ENCODE results near the gene EPHB2.

The EPHB2 gene

GRCh38 chr1:22892789-22893188, 182.2 kb downstream of the EPHB2 start:
- no peak for DNase-seq

GRCh38 chr1:22893292-22893691, 182.7 kb downstream of the EPHB2 start:
- DNase-seq, result no peak

- no peak for DNase-seq
These were observed 184.7 kb downstream of the EPHB2 start for GRCh38 chr1:22895357-22895756.

- DNase-seq, result no peak
These were observed 185.5 kb downstream of the EPHB2 start for GRCh38 chr1:22896184-22896583.

GRCh38 chr1:22900451-22900850, 189.8 kb downstream of the EPHB2 start:
- DNase-seq, result no peak

GRCh38 chr1:22903113-22903512, 192.5 kb downstream of the EPHB2 start:
- DNase-seq, result no peak

GRCh38 chr1:22906968-22907367, 196.3 kb downstream of the EPHB2 start:
- no peak for DNase-seq

- DNase-seq, result no peak
These were observed 196.9 kb downstream of the EPHB2 start for GRCh38 chr1:22907528-22907927.

- DNase-seq, result no peak
These were observed 198.3 kb downstream of the EPHB2 start for GRCh38 chr1:22908880-22909426.

GRCh38 chr1:22910286-22910685, 199.6 kb downstream of the EPHB2 start:
- no peak for DNase-seq

GRCh38 chr1:22910986-22911651, 200.5 kb downstream of the EPHB2 start:
- DNase-seq, result no peak

- DNase-seq, result no peak
These were observed 201.7 kb downstream of the EPHB2 start for GRCh38 chr1:22912311-22912710.

GRCh38 chr1:22913421-22914141, 202.9 kb downstream of the EPHB2 start:
- DNase-seq, result no peak

- DNase-seq, result no peak
These were observed 203.5 kb downstream of the EPHB2 start for GRCh38 chr1:22914156-22914555.

- no peak for DNase-seq
These were observed 204.1 kb downstream of the EPHB2 start for GRCh38 chr1:22914633-22915217.

GRCh38 chr1:22915231-22915630, 204.6 kb downstream of the EPHB2 start:
- DNase-seq, result no peak

- DNase-seq, result no peak
These were observed 205.3 kb downstream of the EPHB2 start for GRCh38 chr1:22915816-22916470.

GRCh38 chr1:22916471-22916820, 205.8 kb downstream of the EPHB2 start:
- no peak for DNase-seq

- DNase-seq, result no peak
These were observed 207.3 kb downstream of the EPHB2 start for GRCh38 chr1:22917989-22918388.

GRCh38 chr1:22918644-22919043, 208.0 kb downstream of the EPHB2 start:
- DNase-seq, result no peak

- DNase-seq, result no peak
These were observed 208.8 kb downstream of the EPHB2 start for GRCh38 chr1:22919341-22920025.

GRCh38 chr1:22920026-22920733, 209.5 kb downstream of the EPHB2 start:
- DNase-seq, result no peak
